IMR-90 (cell line): Measurements from ENCODE around the gene MSRB1. TPM values are rescaled to one million over a fixed set of nuclear protein-coding genes. Genes with fewer than 3 reads are reported as not detected.

ENCODE experiments used
- ATAC-seq: fragments of 200-7000 bp; cut with Tn5 transposase; 2 replicates; pipeline ENCODE4 v1.9.1; 2020; ENCODE audit warnings: low read depth, mild to moderate bottlenecking, moderate library complexity
- BruUV-seq: library from RNA; stranded (reverse); fragments of 400-500 nt; replicated peaks from 2 replicates; lab custom pipeline; 2021; lab: Mats Ljungman, UMichigan
- CTCF ChIA-PET: fragments of 300-600 bp; formaldehyde crosslinking; extraction: SDS; loops from one replicate; lab custom pipeline; 2021; ENCODE audit warnings: antibody characterized with exemption; lab: Yijun Ruan, JAX
- POLR2A ChIA-PET: fragments of 300-600 bp; sonication (Branson Sonifier 250); formaldehyde crosslinking; loops from one replicate; lab custom pipeline; 2022; ENCODE audit warnings: antibody characterized with exemption; ENCODE audit not compliant: unreplicated experiment; lab: Charles Lee
- DNase-seq: peaks from one replicate; pipeline ENCODE4 v3.0.0; 2013
- H2AFZ ChIP-seq: replicated peaks from 2 replicates; pipeline ENCODE3; 2013; ENCODE audit warnings: low read length, mild to moderate bottlenecking; ENCODE audit not compliant: poor library complexity
- H2AK5ac ChIP-seq: 2 replicates; pipeline ENCODE4 v1.6.1; 2013; ENCODE audit warnings: low read depth, low read length, inconsistent platforms
- H2AK9ac ChIP-seq: replicated peaks from 2 replicates; pipeline ENCODE3; 2013; ENCODE audit warnings: mild to moderate bottlenecking, low read depth, low read length, moderate library complexity; ENCODE audit not compliant: poor library complexity
- H2BK120ac ChIP-seq: 2 replicates; pipeline ENCODE4 v1.6.1; 2013; ENCODE audit warnings: low read depth, low read length, inconsistent platforms
- H2BK15ac ChIP-seq: 3 replicates; pipeline ENCODE4 v1.6.1; 2013; ENCODE audit warnings: low read depth, low read length, inconsistent platforms
- H2BK20ac ChIP-seq: 2 replicates; pipeline ENCODE4 v1.6.1; 2013; ENCODE audit warnings: low read depth, mild to moderate bottlenecking, inconsistent platforms, low read length, moderate library complexity
- H2BK5ac ChIP-seq: 2 replicates; pipeline ENCODE4 v1.6.1; 2013; ENCODE audit warnings: mild to moderate bottlenecking, low read depth, low read length, inconsistent platforms; ENCODE audit not compliant: poor library complexity, severe bottlenecking
- H3K14ac ChIP-seq: replicated peaks from 2 replicates; pipeline ENCODE4 v1.6.1; 2013; ENCODE audit warnings: low read depth, low read length, inconsistent platforms
- H3K18ac ChIP-seq: 2 replicates; pipeline ENCODE4 v1.6.1; 2013; ENCODE audit warnings: low read depth, low read length, control low read depth
- H3K23ac ChIP-seq: 2 replicates; pipeline ENCODE4 v1.6.1; 2013; ENCODE audit warnings: low read depth, low read length, inconsistent platforms
- H3K27ac ChIP-seq: 2 replicates; pipeline ENCODE4 v1.5.1; 2013; ENCODE audit warnings: mild to moderate bottlenecking, control low read depth, low read length; ENCODE audit not compliant: insufficient read depth
- H3K27me3 ChIP-seq: 2 replicates; pipeline ENCODE4 v1.6.1; 2013; ENCODE audit warnings: low read length; ENCODE audit not compliant: control insufficient read depth, insufficient read depth
- H3K36me3 ChIP-seq: 2 replicates; pipeline ENCODE4 v1.6.1; 2013; ENCODE audit warnings: low read length, mixed read lengths; ENCODE audit not compliant: control insufficient read depth, insufficient read depth
- H3K4ac ChIP-seq: 2 replicates; pipeline ENCODE4 v1.6.1; 2013; ENCODE audit warnings: low read depth, low read length, inconsistent platforms
- H3K4me1 ChIP-seq: 2 replicates; pipeline ENCODE4 v1.6.1; 2013; ENCODE audit warnings: low read length, mixed read lengths; ENCODE audit not compliant: control insufficient read depth, insufficient read depth
- H3K4me2 ChIP-seq: 2 replicates; pipeline ENCODE4 v1.6.1; 2013; ENCODE audit warnings: low read depth, mild to moderate bottlenecking, control low read depth, low read length, moderate library complexity
- H3K4me3 ChIP-seq: 2 replicates; pipeline ENCODE4 v1.5.1; 2013; ENCODE audit warnings: low read depth, mild to moderate bottlenecking, control low read depth, low read length, moderate library complexity; ENCODE audit not compliant: insufficient read depth
- H3K56ac ChIP-seq: 2 replicates; pipeline ENCODE4 v1.6.1; 2013; ENCODE audit warnings: low read length, inconsistent platforms; ENCODE audit not compliant: insufficient read depth; ENCODE audit errors: extremely low read depth
- H3K79me1 ChIP-seq, 2 experiments: 2 replicates each; pipeline ENCODE4 v1.6.1; 2013; ENCODE audit warnings: low read length in 2 of 2, inconsistent platforms in 1 of 2, low read depth in 1 of 2
- H3K9ac ChIP-seq: 2 replicates; pipeline ENCODE4 v1.6.1; 2013; ENCODE audit warnings: low read depth, low read length, control low read depth
- H3K9me1 ChIP-seq: 2 replicates; pipeline ENCODE4 v1.6.1; 2013; ENCODE audit warnings: low read length, inconsistent platforms; ENCODE audit not compliant: insufficient read depth
- H3K9me3 ChIP-seq: 2 replicates; pipeline ENCODE4 v1.6.1; 2013; ENCODE audit warnings: low read length; ENCODE audit not compliant: control insufficient read depth, insufficient read depth
- H4K20me1 ChIP-seq: 2 replicates; pipeline ENCODE4 v1.6.1; 2013; ENCODE audit warnings: low read length, inconsistent platforms; ENCODE audit not compliant: insufficient read depth
- H4K5ac ChIP-seq: 2 replicates; pipeline ENCODE4 v1.6.1; 2013; ENCODE audit warnings: mild to moderate bottlenecking, low read depth, low read length, control low read depth
- H4K8ac ChIP-seq, 2 experiments: 2 replicates each; pipeline ENCODE4 v1.6.1; 2013; ENCODE audit warnings: low read depth in 2 of 2, low read length in 2 of 2, control low read depth in 1 of 2, inconsistent platforms in 1 of 2
- H4K91ac ChIP-seq: 2 replicates; pipeline ENCODE4 v1.6.1; 2013; ENCODE audit warnings: low read depth, low read length, inconsistent platforms; ENCODE audit not compliant: insufficient read depth
- MAFK ChIP-seq: IDR thresholded peaks from 2 replicates; pipeline ENCODE4 v1.6.1; 2012; ENCODE audit warnings: low read depth, low read length, improper control_type of control experiment
- SMC3 ChIP-seq: fragments of 150-350 bp; IDR thresholded peaks from 2 replicates; pipeline ENCODE4 v1.6.1; 2016; ENCODE audit warnings: low read depth, mild to moderate bottlenecking, antibody characterized with exemption, low read length, moderate library complexity
- WGBS, 2 experiments: methylation state at CpG; one replicate each; pipeline versions ENCODE4 v1.1.5 to v1.1.7; 2013; ENCODE audit warnings: missing lambda C conversion rate in 2 of 2; ENCODE audit not compliant: insufficient read length in 1 of 2; ENCODE audit errors: extremely low coverage in 2 of 2; 5-methylcytosine and 5-hydroxymethylcytosine counted together
- dilution Hi-C: fragments of 300-500 bp; cut with HindIII; formaldehyde crosslinking; loops from one replicate; pipeline ENCODE4 v1.14.3; 2018; ENCODE audit warnings: low sequenced_read_pairs; ENCODE audit not compliant: unreplicated experiment
- in situ Hi-C: fragments of 300-500 bp; cut with MboI; formaldehyde crosslinking; loops from 3 replicates; pipeline ENCODE4 v1.14.3; 2019; ENCODE audit warnings: low sequenced_read_pairs, inconsistent platforms, mixed read lengths
- intact Hi-C: fragments of 100-400 bp; cut with micrococcal nuclease; formaldehyde crosslinking; loops from 2 replicates; pipeline ENCODE4 v1.10.0; 2022
- polyA plus RNA-seq, 3 experiments: library from polyadenylated mRNA; depleted of rRNA; stranded (reverse); fragments of >200 nt; gene quantifications; 2 replicates each; pipeline ENCODE4 v1.2.3, GENCODE V29; 2012; ENCODE audit warnings: low replicate concordance in 1 of 3
- total RNA-seq: library from RNA; depleted of rRNA; stranded (reverse); fragments of >200 nt; gene quantifications from 2 replicates; pipeline ENCODE4 v1.2.3, GENCODE V29; 2012
- TF ChIP-seq, protein P1 (sequence below): fragments of 150-350 bp; IDR thresholded peaks from 2 replicates; pipeline ENCODE4 v1.6.1; 2017; ENCODE audit warnings: mild to moderate bottlenecking, antibody characterized with exemption, low read length, low read depth

Gene MSRB1
- total and polyA plus RNA-seq, 2 of the 4 experiments (the other 2 are of a cell fraction), result 17.0 to 32.3 TPM

DNA sequence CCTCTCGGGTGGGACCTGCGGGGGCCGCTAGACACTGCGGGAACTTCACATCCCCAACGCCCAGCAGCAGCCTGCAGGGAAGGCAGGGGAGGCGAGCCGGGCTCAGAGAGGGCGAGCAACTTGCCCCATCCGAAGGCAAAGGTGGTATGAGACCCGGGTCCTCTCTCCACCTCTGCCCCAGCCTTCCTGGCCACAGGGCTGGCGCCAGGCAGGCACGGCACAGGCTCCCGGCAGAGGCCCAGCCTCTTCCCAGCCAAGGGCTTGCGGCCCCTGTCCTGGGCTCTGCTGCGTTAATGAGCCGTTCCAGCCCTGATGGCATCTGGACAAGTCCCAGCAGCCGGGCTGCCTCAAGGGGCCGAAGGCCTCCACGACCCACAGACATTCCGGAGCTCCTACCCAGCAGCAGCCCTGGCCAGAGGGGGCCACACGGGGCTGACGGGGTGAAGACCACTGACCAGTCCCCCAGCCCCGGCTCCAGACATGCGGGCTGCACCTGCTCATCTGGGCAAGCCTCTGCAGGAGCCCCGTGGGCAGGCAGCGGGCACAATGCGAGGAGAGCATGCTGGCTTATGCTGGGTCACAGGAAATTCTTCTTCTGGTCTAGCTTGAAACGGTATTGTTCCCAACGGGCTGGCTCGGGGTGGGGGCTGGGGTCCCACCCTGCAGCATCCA is 23.5 kb downstream of the MSRB1 start:
- no peak overlapping the region for H3K9ac ChIP-seq
- H3K9me1 ChIP-seq, result no peaks in the 10 kb centered on the region; the same call in 1 of the 2 replicates
- H3K4ac ChIP-seq, result no peak overlapping the region
- H3K79me1 ChIP-seq, result no peaks in the 10 kb centered on the region
- H3K23ac ChIP-seq, result no peak overlapping the region
- H3K4me2 ChIP-seq, result no peak overlapping the region
- TF ChIP-seq SMC3 (no peak), MAFK (no peak)
- TF ChIP-seq, protein P1, sequence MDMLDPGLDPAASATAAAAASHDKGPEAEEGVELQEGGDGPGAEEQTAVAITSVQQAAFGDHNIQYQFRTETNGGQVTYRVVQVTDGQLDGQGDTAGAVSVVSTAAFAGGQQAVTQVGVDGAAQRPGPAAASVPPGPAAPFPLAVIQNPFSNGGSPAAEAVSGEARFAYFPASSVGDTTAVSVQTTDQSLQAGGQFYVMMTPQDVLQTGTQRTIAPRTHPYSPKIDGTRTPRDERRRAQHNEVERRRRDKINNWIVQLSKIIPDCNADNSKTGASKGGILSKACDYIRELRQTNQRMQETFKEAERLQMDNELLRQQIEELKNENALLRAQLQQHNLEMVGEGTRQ, result no peak
- no TSS peak for BruUV-seq
- H3K14ac ChIP-seq, result no peak overlapping the region
- no peaks in the 10 kb centered on the region; the same call in 1 of the 2 replicates for H3K9me3 ChIP-seq
- no peak for DNase-seq
- H2AFZ ChIP-seq, result no peak overlapping the region
- H2AK5ac ChIP-seq, result no peak overlapping the region
- no peak for ATAC-seq
- in situ Hi-C loops, result no loop called here
- H3K4me1 ChIP-seq, result no peaks in the 10 kb centered on the region
- H2BK15ac ChIP-seq, result no peak overlapping the region
- H4K8ac ChIP-seq, result no peak overlapping the region
- H3K4me3 ChIP-seq, result no peak overlapping the region
- H4K91ac ChIP-seq, result no peak overlapping the region
- no peaks in the 10 kb centered on the region for H3K36me3 ChIP-seq
- intact Hi-C loops, result no loop called here
- ChIA-PET POLR2A (no interaction called here), CTCF (no interaction called here)
- no peak overlapping the region for H2BK120ac ChIP-seq
- H3K27me3 ChIP-seq, result peaks cover 89% of the 10 kb centered on the region
- 29% methylated on average over 12 of the region's 30 CpGs; no CpG with 5 or more reads in 1 of the 2 experiments for WGBS, 2 experiments
- no peaks in the 10 kb centered on the region for H4K20me1 ChIP-seq
- H3K27ac ChIP-seq, result no peak overlapping the region
- H3K56ac ChIP-seq, result no peak overlapping the region
- H2AK9ac ChIP-seq, result no peak overlapping the region
- no peak overlapping the region for H4K5ac ChIP-seq
- H2BK5ac ChIP-seq, result no peak overlapping the region
- dilution Hi-C loops, result no loop called here
- H2BK20ac ChIP-seq, result no peak overlapping the region
- no peak overlapping the region for H3K18ac ChIP-seq
